Mucosa of rectum (tissue), 2 donors: Measurements from ENCODE around the gene TRRAP.

Experiments used
- H3K27ac ChIP-seq, 2 donors: one replicate each; pipeline ENCODE4 v1.7.0; 2013; ENCODE audit warnings: inconsistent platforms in 2 of 2, low read depth in 2 of 2, low read length in 2 of 2
- H3K27me3 ChIP-seq, 2 donors: one replicate each; pipeline ENCODE4 v1.7.0; 2013; ENCODE audit warnings: low read length in 2 of 2; ENCODE audit not compliant: control insufficient read depth in 2 of 2, insufficient read depth in 2 of 2
- H3K36me3 ChIP-seq, 2 donors: one replicate each; pipeline ENCODE4 v1.7.0; 2013; ENCODE audit warnings: low read length in 2 of 2; ENCODE audit not compliant: control insufficient read depth in 2 of 2, insufficient read depth in 2 of 2
- H3K4me1 ChIP-seq, 2 donors: one replicate each; pipeline ENCODE4 v1.7.0; 2013; ENCODE audit warnings: low read length in 2 of 2, mild to moderate bottlenecking in 1 of 2; ENCODE audit not compliant: control insufficient read depth in 2 of 2, insufficient read depth in 2 of 2
- H3K4me3 ChIP-seq, 2 donors: one replicate each; pipeline ENCODE4 v1.7.0; 2013; ENCODE audit warnings: low read length in 2 of 2
- H3K9ac ChIP-seq, 2 donors: one replicate each; pipeline ENCODE4 v1.7.0; 2013; ENCODE audit warnings: low read length in 2 of 2, low read depth in 1 of 2, mild to moderate bottlenecking in 1 of 2
- H3K9me3 ChIP-seq, 2 donors: one replicate each; pipeline ENCODE4 v1.7.0; 2013; ENCODE audit warnings: low read length in 2 of 2; ENCODE audit not compliant: control insufficient read depth in 2 of 2
- donor health status: healthy.
- donor health status: Normal muscosa, but diverticular disease.

Gene TRRAP

GRCh38 chr7:98887038-98887437, 8.7 kb downstream of the TRRAP start:
- H3K27me3 ChIP-seq = no peaks in the 10 kb centered on the region
- H3K4me3 ChIP-seq = no peak overlapping the region
- H3K36me3 ChIP-seq = peaks cover 23 to 48% of the 10 kb centered on the region in 2 donors
- H3K9ac ChIP-seq = no peak overlapping the region
- H3K9me3 ChIP-seq = no peaks in the 10 kb centered on the region
- no peaks in the 10 kb centered on the region for H3K4me1 ChIP-seq
- no peak overlapping the region for H3K27ac ChIP-seq

DNA sequence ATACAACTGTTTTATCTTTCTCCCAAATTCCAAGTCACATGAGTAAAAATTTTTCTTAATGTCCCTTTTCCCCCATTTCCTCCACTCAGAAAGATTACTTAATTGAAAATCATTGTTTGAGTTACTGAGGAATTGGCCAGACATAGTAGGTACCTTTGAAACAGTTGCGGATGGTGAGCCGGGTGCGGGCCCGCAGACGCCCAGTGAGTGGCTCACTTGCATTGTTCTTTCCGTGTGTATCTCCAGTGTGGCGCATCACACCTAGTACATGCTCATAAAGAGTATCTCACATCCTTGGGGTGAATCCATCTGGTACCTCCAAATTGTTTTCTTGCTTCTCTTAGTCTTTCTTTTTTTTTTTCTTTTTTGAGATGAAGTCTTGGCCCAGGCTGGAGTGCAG, 14.3 kb downstream of the TRRAP start:
- H3K27ac ChIP-seq = no peak overlapping the region
- H3K4me3 ChIP-seq = no peak overlapping the region
- no peak overlapping the region for H3K9ac ChIP-seq
- H3K4me1 ChIP-seq = no peaks in the 10 kb centered on the region
- no peaks in the 10 kb centered on the region for H3K27me3 ChIP-seq
- no peaks in the 10 kb centered on the region for H3K9me3 ChIP-seq
- H3K36me3 ChIP-seq = peaks cover 48 to 59% of the 10 kb centered on the region in 2 donors

GRCh38 chr7:98899816-98900215, 21.5 kb downstream of the TRRAP start:
- no peak overlapping the region for H3K4me3 ChIP-seq
- no peak overlapping the region for H3K27ac ChIP-seq
- H3K27me3 ChIP-seq = no peaks in the 10 kb centered on the region
- H3K9ac ChIP-seq = no peak overlapping the region
- no peaks in the 10 kb centered on the region for H3K4me1 ChIP-seq
- H3K9me3 ChIP-seq = no peaks in the 10 kb centered on the region
- peaks cover 69 to 82% of the 10 kb centered on the region in 2 donors for H3K36me3 ChIP-seq

- Histone ChIP-seq H3K9me3 (no peaks in the 10 kb centered on the region), H3K27me3 (no peaks in the 10 kb centered on the region), H3K9ac (no peak overlapping the region), H3K27ac (no peak overlapping the region), H3K4me1 (no peaks in the 10 kb centered on the region), H3K4me3 (no peak overlapping the region), H3K36me3 (peaks cover 71 to 83% of the 10 kb centered on the region in 2 donors)
Observed at GRCh38 chr7:98900815-98901214, 22.5 kb downstream of the TRRAP start.

DNA sequence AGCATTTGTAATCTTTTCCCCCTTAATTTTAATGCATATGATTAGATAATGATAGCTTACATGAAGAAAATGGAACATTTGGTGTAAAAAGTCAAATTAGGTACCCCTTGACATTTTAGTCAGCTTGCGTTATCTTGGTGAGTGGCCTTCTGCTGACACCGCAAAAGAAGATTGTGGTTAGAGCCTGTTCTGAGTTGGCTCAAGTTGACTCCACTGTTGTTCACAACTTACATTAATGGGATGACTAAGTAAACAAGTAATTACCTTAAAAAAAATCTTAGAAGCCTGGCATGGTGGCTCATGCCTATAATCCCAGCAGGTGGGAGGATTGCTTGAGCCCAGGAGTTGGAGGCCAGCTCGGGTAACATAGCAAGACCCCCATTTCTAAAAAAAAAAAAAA, 24.2 kb downstream of the TRRAP start:
- no peak overlapping the region for H3K27ac ChIP-seq
- peaks cover 76 to 80% of the 10 kb centered on the region in 2 donors for H3K36me3 ChIP-seq
- H3K4me1 ChIP-seq = no peaks in the 10 kb centered on the region
- H3K4me3 ChIP-seq = no peak overlapping the region
- no peaks in the 10 kb centered on the region for H3K9me3 ChIP-seq
- no peak overlapping the region for H3K9ac ChIP-seq
- no peaks in the 10 kb centered on the region for H3K27me3 ChIP-seq

DNA sequence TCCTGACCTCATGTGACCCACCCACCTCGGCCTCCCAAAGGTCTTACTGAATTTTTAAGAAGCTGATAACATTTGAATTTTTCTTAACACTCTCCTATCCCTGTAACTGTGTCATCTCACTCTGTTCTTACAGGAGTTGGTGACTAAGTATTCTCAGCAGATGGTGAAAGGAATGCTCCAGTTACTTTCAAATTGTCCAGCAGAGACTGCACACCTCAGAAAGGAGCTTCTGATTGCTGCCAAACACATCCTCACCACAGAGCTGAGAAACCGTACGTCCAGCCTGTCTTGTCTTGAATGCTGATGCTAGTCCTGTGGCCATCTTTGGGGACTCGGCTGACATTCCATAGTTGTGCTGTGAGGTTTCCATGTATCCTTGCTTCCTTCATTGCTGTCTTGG, 24.9 kb downstream of the TRRAP start:
- Histone ChIP-seq H3K9me3 (no peaks in the 10 kb centered on the region), H3K27me3 (no peaks in the 10 kb centered on the region), H3K9ac (no peak overlapping the region), H3K4me3 (no peak overlapping the region), H3K36me3 (peaks cover 71 to 79% of the 10 kb centered on the region in 2 donors), H3K4me1 (no peaks in the 10 kb centered on the region), H3K27ac (no peak overlapping the region)

GRCh38 chr7:98907570-98907969, 29.2 kb downstream of the TRRAP start:
- no peaks in the 10 kb centered on the region for H3K9me3 ChIP-seq
- no peaks in the 10 kb centered on the region for H3K27me3 ChIP-seq
- peaks cover 73 to 74% of the 10 kb centered on the region in 2 donors for H3K36me3 ChIP-seq

DNA sequence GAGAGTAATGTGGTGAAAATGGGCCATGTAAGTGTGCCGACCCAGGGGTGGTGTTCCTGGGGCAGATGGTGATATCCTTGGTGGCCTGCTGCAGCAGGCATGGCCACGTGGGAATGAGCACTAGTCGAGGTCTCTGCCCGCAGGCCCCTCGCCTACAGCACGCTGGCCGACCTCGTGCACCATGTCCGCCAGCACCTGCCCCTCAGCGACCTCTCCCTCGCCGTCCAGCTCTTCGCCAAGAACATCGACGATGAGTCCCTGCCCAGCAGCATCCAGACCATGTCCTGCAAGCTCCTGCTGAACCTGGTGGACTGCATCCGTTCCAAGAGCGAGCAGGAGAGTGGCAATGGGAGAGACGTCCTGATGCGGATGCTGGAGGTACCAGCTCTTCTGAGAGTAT, 30.3 kb downstream of the TRRAP start:
- H3K4me3 ChIP-seq = no peak overlapping the region
- no peaks in the 10 kb centered on the region for H3K4me1 ChIP-seq
- no peaks in the 10 kb centered on the region for H3K9me3 ChIP-seq
- no peaks in the 10 kb centered on the region for H3K27me3 ChIP-seq
- H3K27ac ChIP-seq = no peak overlapping the region
- H3K9ac ChIP-seq = no peak overlapping the region
- peaks cover 74% of the 10 kb centered on the region in 2 donors for H3K36me3 ChIP-seq

More at GRCh38 chr7:98907570-98907969, 29.2 kb downstream of the TRRAP start:
- Histone ChIP-seq H3K27ac (no peak overlapping the region), H3K4me3 (no peak overlapping the region), H3K4me1 (no peaks in the 10 kb centered on the region), H3K9ac (no peak overlapping the region)

GRCh38 chr7:98909487-98909886, 31.2 kb downstream of the TRRAP start:
- Histone ChIP-seq H3K4me1 (no peaks in the 10 kb centered on the region), H3K36me3 (peaks cover 69 to 71% of the 10 kb centered on the region in 2 donors), H3K27me3 (no peaks in the 10 kb centered on the region), H3K4me3 (no peak overlapping the region), H3K27ac (no peak overlapping the region), H3K9ac (no peak overlapping the region), H3K9me3 (no peaks in the 10 kb centered on the region)

- no peaks in the 10 kb centered on the region for H3K27me3 ChIP-seq
- no peak overlapping the region for H3K9ac ChIP-seq
- H3K36me3 ChIP-seq = peaks cover 63 to 64% of the 10 kb centered on the region in 2 donors
- no peak overlapping the region for H3K27ac ChIP-seq
- no peaks in the 10 kb centered on the region for H3K9me3 ChIP-seq
- no peaks in the 10 kb centered on the region for H3K4me1 ChIP-seq
- no peak overlapping the region for H3K4me3 ChIP-seq
Observed at GRCh38 chr7:98910427-98910826, 32.1 kb downstream of the TRRAP start.

DNA sequence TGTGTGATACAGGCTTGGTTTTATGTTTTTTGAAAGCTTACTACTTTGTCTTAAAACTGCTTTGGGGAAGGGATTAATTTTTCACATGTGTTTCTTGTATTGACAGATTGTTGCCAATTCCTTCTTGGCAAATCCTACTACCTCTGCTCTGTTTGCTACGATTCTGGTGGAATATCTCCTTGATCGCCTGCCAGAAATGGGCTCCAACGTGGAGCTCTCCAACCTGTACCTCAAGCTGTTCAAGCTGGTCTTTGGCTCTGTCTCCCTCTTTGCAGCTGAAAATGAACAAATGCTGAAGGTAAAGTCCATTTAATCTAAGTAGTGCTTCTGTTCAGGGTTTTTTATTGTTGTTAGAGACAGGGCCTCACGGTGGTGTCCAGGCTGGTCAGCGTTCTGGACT, 33.6 kb downstream of the TRRAP start:
- Histone ChIP-seq H3K27me3 (no peaks in the 10 kb centered on the region), H3K9me3 (no peaks in the 10 kb centered on the region), H3K4me1 (no peaks in the 10 kb centered on the region), H3K4me3 (no peak overlapping the region), H3K9ac (no peak overlapping the region), H3K36me3 (peaks cover 60 to 72% of the 10 kb centered on the region in 2 donors), H3K27ac (no peak overlapping the region)
